Measurements from ENCODE around the gene PKN1. TPM values are rescaled to one million over a fixed set of nuclear protein-coding genes. Genes with fewer than 3 reads are reported as not detected.
A peak's percentile ranks its signal among the peaks of the same experiment; 100 is the strongest.

Gene PKN1
- total RNA-seq, 2 experiments from 2014 or later = 188 to 207 TPM

GRCh38 chr19:14473073-14473977, 40.2 kb downstream of the PKN1 start:
- Mint-ChIP-seq H3K4me3 (no peak overlapping the region), H3K27ac (no peak overlapping the region), H3K4me1 (ENCODE audit: low read depth) (peaks cover 28% of the 10 kb centered on the region), H3K36me3 (peaks cover 4% of the 10 kb centered on the region), H3K27me3 (peaks cover 18% of the 10 kb centered on the region), H3K9me3 (no peaks in the 10 kb centered on the region)
- intact Hi-C loops (cut with micrococcal nuclease) = loop anchor here (2.0 to 5.0 kb wide), 2 partner anchors 41 to 336 kb away; partner anchors contain the start of genes ASF1B and PKN1
- no peak for DNase-seq
- ChIA-PET POLR2A (no interaction called here), CTCF (interaction anchor here (0.5 to 3.6 kb wide), 18 partner anchors 7 to 445 kb away, joined by 3 to 29 read pairs (median 4); partner anchors contain the start of genes ASF1B and PKN1)

GRCh38 chr19:14473978-14474578, 41.0 kb downstream of the PKN1 start:
- Mint-ChIP-seq H3K9me3 (no peaks in the 10 kb centered on the region), H3K4me1 (ENCODE audit: low read depth) (peaks cover 28% of the 10 kb centered on the region), H3K27me3 (peaks cover 18% of the 10 kb centered on the region), H3K4me3 (no peak overlapping the region), H3K27ac (no peak overlapping the region), H3K36me3 (peaks cover 6% of the 10 kb centered on the region)
- POLR2A ChIA-PET = interaction anchor here (1.2 kb wide), 1 partner anchor 38 kb away, joined by 3 read pairs; no protein-coding TSS in a partner anchor
- CTCF ChIA-PET = interaction anchor here (1.7 to 3.6 kb wide), 3 partner anchors 11 to 337 kb away, joined by 5 to 29 read pairs (median 11); partner anchors contain the start of genes ASF1B and PKN1
- intact Hi-C loops (cut with micrococcal nuclease) = loop anchor here (2.0 to 5.0 kb wide), 2 partner anchors 41 to 337 kb away; partner anchors contain the start of genes ASF1B and PKN1
- no peak for DNase-seq

- H3K9me3 Mint-ChIP-seq = no peaks in the 10 kb centered on the region
- intact Hi-C loops (cut with micrococcal nuclease) = loop anchor here (5.0 kb wide), 1 partner anchor 338 kb away; the partner anchor contains the start of gene ASF1B
- POLR2A ChIA-PET = interaction anchor here (1.0 to 1.2 kb wide), 2 partner anchors 39 to 42 kb away, joined by 3 read pairs; no protein-coding TSS in a partner anchor
- peaks cover 18% of the 10 kb centered on the region for H3K27me3 Mint-ChIP-seq
- no peak overlapping the region for H3K4me3 Mint-ChIP-seq
- no peak overlapping the region for H3K27ac Mint-ChIP-seq
- no peak for DNase-seq
- peaks cover 4% of the 10 kb centered on the region for H3K36me3 Mint-ChIP-seq
- peaks cover 28% of the 10 kb centered on the region for H3K4me1 Mint-ChIP-seq (ENCODE audit: low read depth)
- CTCF ChIA-PET = interaction anchor here (1.0 to 3.6 kb wide), 8 partner anchors 9 to 338 kb away, joined by 3 to 11 read pairs (median 4); partner anchors contain the start of genes ASF1B, DNAJB1 and PKN1
Measured at GRCh38 chr19:14474827-14475226, 41.7 kb downstream of the PKN1 start.

- peak; percentile 74 for DNase-seq
- Mint-ChIP-seq H3K27me3 (peaks cover 18% of the 10 kb centered on the region), H3K4me3 (peak within 1 kb of the TSS; percentile 23), H3K9me3 (no peaks in the 10 kb centered on the region), H3K36me3 (peaks cover 4% of the 10 kb centered on the region), H3K27ac (no peak within 1 kb of the TSS), H3K4me1 (ENCODE audit: low read depth) (peaks cover 29% of the 10 kb centered on the region)
- ChIA-PET CTCF (interaction anchor here (1.0 to 1.7 kb wide), 7 partner anchors 8 to 60 kb away, joined by 3 to 5 read pairs (median 4); partner anchors contain the start of genes DNAJB1 and PKN1), POLR2A (interaction anchor here (1.0 to 1.2 kb wide), 2 partner anchors 39 to 43 kb away, joined by 3 read pairs; no protein-coding TSS in a partner anchor)
- intact Hi-C loops (cut with micrococcal nuclease) = no loop called here
Measured at GRCh38 chr19:14475251-14476073, 42.4 kb downstream of the PKN1 start, which contains the start of gene PTGER1. TSS of gene PTGER1 (minus strand) at chr19:14475354. CDS start at chr19:14474320, 1,034 bp downstream.

- H3K4me3 Mint-ChIP-seq = no peak overlapping the region
- peaks cover 33% of the 10 kb centered on the region for H3K4me1 Mint-ChIP-seq (ENCODE audit: low read depth)
- H3K27me3 Mint-ChIP-seq = peaks cover 18% of the 10 kb centered on the region
- ChIA-PET POLR2A (no interaction called here), CTCF (interaction anchor here (1.5 kb wide), 1 partner anchor 26 kb away, joined by 4 read pairs; no protein-coding TSS in a partner anchor)
- intact Hi-C loops (cut with micrococcal nuclease) = no loop called here
- no peaks in the 10 kb centered on the region for H3K9me3 Mint-ChIP-seq
- H3K27ac Mint-ChIP-seq = no peak overlapping the region
- H3K36me3 Mint-ChIP-seq = peaks cover 2% of the 10 kb centered on the region
- DNase-seq = no peak
Measured at GRCh38 chr19:14476327-14476672, 43.2 kb downstream of the PKN1 start.

GRCh38 chr19:14476673-14477401, 43.7 kb downstream of the PKN1 start:
- Mint-ChIP-seq H3K4me3 (no peak overlapping the region), H3K9me3 (no peaks in the 10 kb centered on the region), H3K27me3 (peaks cover 18% of the 10 kb centered on the region), H3K4me1 (ENCODE audit: low read depth) (peaks cover 33% of the 10 kb centered on the region), H3K27ac (no peak overlapping the region), H3K36me3 (peaks cover 2% of the 10 kb centered on the region)
- peak; percentile 29 for DNase-seq
- POLR2A ChIA-PET = no interaction called here
- intact Hi-C loops (cut with micrococcal nuclease) = no loop called here
- CTCF ChIA-PET = interaction anchor here (5.3 kb wide), 1 partner anchor 48 kb away, joined by 60 read pairs; no protein-coding TSS in a partner anchor

GRCh38 chr19:14477418-14478112, 44.5 kb downstream of the PKN1 start:
- Mint-ChIP-seq H3K36me3 (peaks cover 2% of the 10 kb centered on the region), H3K4me3 (no peak overlapping the region), H3K9me3 (no peaks in the 10 kb centered on the region), H3K4me1 (ENCODE audit: low read depth) (peaks cover 32% of the 10 kb centered on the region), H3K27me3 (peaks cover 18% of the 10 kb centered on the region), H3K27ac (no peak overlapping the region)
- CTCF ChIA-PET = interaction anchor here (2.8 to 5.3 kb wide), 4 partner anchors 11 to 48 kb away, joined by 11 to 60 read pairs (median 28); partner anchors contain the start of gene DNAJB1
- POLR2A ChIA-PET = no interaction called here
- DNase-seq = no peak
- intact Hi-C loops (cut with micrococcal nuclease) = no loop called here

- peaks cover 26% of the 10 kb centered on the region for H3K4me1 Mint-ChIP-seq (ENCODE audit: low read depth)
- H3K36me3 Mint-ChIP-seq = peaks cover 2% of the 10 kb centered on the region
- DNase-seq = no peak
- intact Hi-C loops (cut with micrococcal nuclease) = no loop called here
- H3K4me3 Mint-ChIP-seq = no peak overlapping the region
- H3K9me3 Mint-ChIP-seq = no peaks in the 10 kb centered on the region
- POLR2A ChIA-PET = no interaction called here
- H3K27ac Mint-ChIP-seq = no peak overlapping the region
- CTCF ChIA-PET = interaction anchor here (1.2 to 5.3 kb wide), 6 partner anchors 10 to 341 kb away, joined by 3 to 60 read pairs (median 13); partner anchors contain the start of gene DNAJB1
- H3K27me3 Mint-ChIP-seq = peaks cover 14% of the 10 kb centered on the region
Measured at GRCh38 chr19:14478113-14478545, 45.0 kb downstream of the PKN1 start.

- Mint-ChIP-seq H3K27ac (no peak overlapping the region), H3K27me3 (peaks cover 8% of the 10 kb centered on the region), H3K36me3 (peaks cover 2% of the 10 kb centered on the region), H3K4me3 (no peak overlapping the region), H3K4me1 (ENCODE audit: low read depth) (peaks cover 23% of the 10 kb centered on the region), H3K9me3 (no peaks in the 10 kb centered on the region)
- intact Hi-C loops (cut with micrococcal nuclease) = loop anchor here (1.0 kb wide), 1 partner anchor 47 kb away; no protein-coding TSS in a partner anchor
- ChIA-PET POLR2A (no interaction called here), CTCF (interaction anchor here (0.8 to 5.3 kb wide), 24 partner anchors 9 to 342 kb away, joined by 3 to 60 read pairs (median 6); partner anchors contain the start of genes DDX39A, DNAJB1 and GIPC1)
- DNase-seq = no peak
Measured at GRCh38 chr19:14479309-14479974, 46.3 kb downstream of the PKN1 start.

Data from activated CD4-positive, alpha-beta memory T cell treated with anti-CD3 and anti-CD28 coated beads for 36 hours (primary cell).